Prostate gland (tissue), 2 donors: ENCODE measurements around the gene TCEAL8. TPM values are rescaled to one million over a fixed set of nuclear protein-coding genes. Genes with fewer than 3 reads are reported as not detected.
A peak's percentile ranks its signal among the peaks of the same experiment; 100 is the strongest.
"Not testable (repeated sequence)": the region's sequence is repeated elsewhere in the genome, so short reads cannot be mapped to it uniquely, and the experiment has no call there.

Experiments used
- DNase-seq: peaks from one replicate; pipeline ENCODE4 v3.0.0-alpha.2; 2019; ENCODE audit warnings: low spot score
- H3K27ac ChIP-seq, 2 donors: fragments of 200-600 bp; sonication (generic); 2 replicates each; pipeline ENCODE4 v1.5.1; 2017 to 2019
- H3K27me3 ChIP-seq: fragments of 200-600 bp; sonication (generic); replicated peaks from 2 replicates; pipeline ENCODE4 v1.5.1; 2019; ENCODE audit not compliant: insufficient read depth
- H3K36me3 ChIP-seq, 2 donors: fragments of 200-600 bp; sonication (generic); 1 replicate in 1 of 2; 2 replicates in 1 of 2; pipeline versions ENCODE4 v1.5.1 to v1.8.1; 2017 to 2019
- H3K4me1 ChIP-seq: fragments of 200-600 bp; sonication (generic); replicated peaks from 2 replicates; pipeline ENCODE4 v1.5.1; 2019
- H3K4me3 ChIP-seq, 2 donors: fragments of 200-600 bp; sonication (generic); 2 replicates each; pipeline ENCODE4 v1.5.1; 2017 to 2019
- H3K9me3 ChIP-seq: fragments of 200-600 bp; sonication (generic); 2 replicates; pipeline ENCODE4 v1.5.1; 2017
- POLR2A ChIP-seq: fragments of 450-650 bp; IDR thresholded peaks from one replicate; pipeline ENCODE4 v1.6.1; 2016; ENCODE audit warnings: antibody characterized with exemption, mild to moderate bottlenecking
- POLR2AphosphoS5 ChIP-seq: sonication (generic); formaldehyde crosslinking; IDR thresholded peaks from one replicate; pipeline ENCODE4 v1.6.1; 2017; ENCODE audit warnings: antibody characterized with exemption
- WGBS: methylation state at CpG from one replicate; pipeline ENCODE4 v1.1.5; 2018; 5-methylcytosine and 5-hydroxymethylcytosine counted together
- intact Hi-C: fragments of 100-400 bp; cut with DNase I; formaldehyde crosslinking; loops from one replicate; pipeline ENCODE4 v1.14.2; 2022
- total RNA-seq, 2 donors: library from RNA; depleted of rRNA; stranded (reverse); fragments of >200 nt; gene quantifications; one replicate each; pipeline ENCODE4 v1.1.0, GENCODE V29; 2016
- TF ChIP-seq, protein P1 (sequence below), 4 experiments: fragments of 200-600 bp in 2 of 4; fragments of 450-650 bp in 2 of 4; sonication (generic) in 2 of 4; IDR thresholded peaks; 1 replicate in 3 of 4; 2 replicates in 1 of 4; pipeline ENCODE4 v1.5.1; 2016 to 2019; ENCODE audit warnings: antibody characterized with exemption in 4 of 4, mild to moderate bottlenecking in 2 of 4, moderate library complexity in 2 of 4

Gene TCEAL8
- total RNA-seq, 2 donors from 2014 or later: 59.4 to 90.0 TPM

DNA sequence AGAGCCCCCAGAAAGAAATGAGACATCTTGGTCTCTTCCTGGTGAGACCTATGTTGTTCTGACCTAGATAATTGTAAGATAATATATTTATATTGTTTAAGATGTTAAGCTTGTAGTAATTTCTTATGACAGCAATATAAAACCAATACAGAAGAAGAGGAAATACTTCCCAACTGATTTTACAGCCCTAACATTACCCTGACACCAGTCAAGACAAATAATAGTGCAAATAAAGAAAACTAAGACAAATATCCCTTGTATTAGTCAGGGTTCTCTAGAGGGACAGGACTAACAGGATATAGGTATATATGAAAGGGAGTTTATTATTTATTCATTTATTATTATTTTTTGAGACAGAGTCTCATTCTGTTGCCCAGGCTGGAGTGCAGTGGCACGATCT lies 18.7 kb downstream of the TCEAL8 start:
- Histone ChIP-seq H3K4me3 (no peak overlapping the region), H3K36me3 (no peaks in the 10 kb centered on the region), H3K9me3 (no peaks in the 10 kb centered on the region), H3K27me3 (no peaks in the 10 kb centered on the region), H3K4me1 (no peaks in the 10 kb centered on the region), H3K27ac (no peak overlapping the region)
- TF ChIP-seq POLR2A (no peak), POLR2AphosphoS5 (no peak)
- TF ChIP-seq, protein P1, sequence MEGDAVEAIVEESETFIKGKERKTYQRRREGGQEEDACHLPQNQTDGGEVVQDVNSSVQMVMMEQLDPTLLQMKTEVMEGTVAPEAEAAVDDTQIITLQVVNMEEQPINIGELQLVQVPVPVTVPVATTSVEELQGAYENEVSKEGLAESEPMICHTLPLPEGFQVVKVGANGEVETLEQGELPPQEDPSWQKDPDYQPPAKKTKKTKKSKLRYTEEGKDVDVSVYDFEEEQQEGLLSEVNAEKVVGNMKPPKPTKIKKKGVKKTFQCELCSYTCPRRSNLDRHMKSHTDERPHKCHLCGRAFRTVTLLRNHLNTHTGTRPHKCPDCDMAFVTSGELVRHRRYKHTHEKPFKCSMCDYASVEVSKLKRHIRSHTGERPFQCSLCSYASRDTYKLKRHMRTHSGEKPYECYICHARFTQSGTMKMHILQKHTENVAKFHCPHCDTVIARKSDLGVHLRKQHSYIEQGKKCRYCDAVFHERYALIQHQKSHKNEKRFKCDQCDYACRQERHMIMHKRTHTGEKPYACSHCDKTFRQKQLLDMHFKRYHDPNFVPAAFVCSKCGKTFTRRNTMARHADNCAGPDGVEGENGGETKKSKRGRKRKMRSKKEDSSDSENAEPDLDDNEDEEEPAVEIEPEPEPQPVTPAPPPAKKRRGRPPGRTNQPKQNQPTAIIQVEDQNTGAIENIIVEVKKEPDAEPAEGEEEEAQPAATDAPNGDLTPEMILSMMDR (IDR thresholded peaks at IDR 0.05): no peak
- DNase-seq: no peak
- WGBS: 75% methylated on average over 1 of the region's 1 CpG
- intact Hi-C loops: no loop called here

DNA sequence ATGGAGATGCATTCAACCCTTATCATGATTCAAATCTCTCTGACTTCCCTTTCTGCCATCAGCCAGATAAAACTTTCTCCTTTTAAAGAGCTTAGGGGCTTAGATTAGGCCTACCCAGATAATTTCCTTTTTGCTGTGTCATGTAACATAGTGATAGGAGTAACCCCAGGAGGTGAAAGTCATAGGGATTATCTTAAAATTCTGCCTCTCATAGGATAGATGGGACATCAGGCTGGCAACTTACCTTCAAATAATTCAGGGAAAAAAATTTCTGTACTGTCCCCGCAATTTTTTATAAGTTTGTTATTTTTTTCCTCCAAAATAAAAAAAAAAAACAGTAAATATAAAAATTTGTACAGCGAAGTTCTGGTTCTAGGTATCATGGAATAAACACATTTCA lies 19.3 kb downstream of the TCEAL8 start:
- H3K36me3 ChIP-seq, DNase-seq, H3K27ac ChIP-seq, intact Hi-C loops, H3K4me1 ChIP-seq, H3K27me3 ChIP-seq, H3K9me3 ChIP-seq, H3K4me3 ChIP-seq: not testable (repeated sequence)
- WGBS: 85% methylated on average over 2 of the region's 2 CpGs

DNA sequence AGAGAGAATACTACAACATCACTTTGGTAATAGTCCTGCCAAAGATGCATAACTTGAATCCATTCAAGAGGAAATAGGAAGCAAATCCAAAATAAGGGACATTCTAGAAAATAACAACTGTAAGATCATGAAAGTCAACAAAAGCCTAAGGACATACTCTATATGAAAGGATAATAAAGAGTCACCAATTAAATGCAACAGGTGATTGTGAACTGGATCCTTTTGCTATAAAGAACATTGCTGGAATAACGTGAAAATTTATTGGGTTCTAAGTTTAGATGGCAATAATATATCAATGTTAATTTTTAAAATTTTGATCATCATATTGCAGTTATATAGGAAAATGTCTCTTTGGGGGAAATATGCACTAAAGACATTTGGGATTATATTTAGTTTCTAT lies 20.1 kb downstream of the TCEAL8 start:
- H3K27me3 ChIP-seq: no peaks in the 10 kb centered on the region
- DNase-seq: no peak
- H3K27ac ChIP-seq: no peak overlapping the region
- intact Hi-C loops: no loop called here
- no peaks in the 10 kb centered on the region for H3K9me3 ChIP-seq
- WGBS: 50% methylated on average over 1 of the region's 1 CpG
- TF ChIP-seq, protein P1 (IDR thresholded peaks at IDR 0.05): no peak
- no peak for TF ChIP-seq POLR2A
- H3K4me3 ChIP-seq: no peak overlapping the region
- no peaks in the 10 kb centered on the region for H3K36me3 ChIP-seq
- H3K4me1 ChIP-seq: no peaks in the 10 kb centered on the region

GRCh38 chrX:103233263-103233662 lies 21.7 kb downstream of the TCEAL8 start:
- Histone ChIP-seq H3K4me1 (no peaks in the 10 kb centered on the region), H3K27ac (no peak overlapping the region), H3K4me3 (no peak overlapping the region), H3K9me3 (no peaks in the 10 kb centered on the region), H3K36me3 (no peaks in the 10 kb centered on the region), H3K27me3 (no peaks in the 10 kb centered on the region)
- intact Hi-C loops: no loop called here
- no peak for TF ChIP-seq POLR2AphosphoS5
- no peak for TF ChIP-seq POLR2A
- TF ChIP-seq, protein P1 (IDR thresholded peaks at IDR 0.05): no peak
- DNase-seq: no peak
- 53% methylated on average over 2 of the region's 2 CpGs for WGBS

DNA sequence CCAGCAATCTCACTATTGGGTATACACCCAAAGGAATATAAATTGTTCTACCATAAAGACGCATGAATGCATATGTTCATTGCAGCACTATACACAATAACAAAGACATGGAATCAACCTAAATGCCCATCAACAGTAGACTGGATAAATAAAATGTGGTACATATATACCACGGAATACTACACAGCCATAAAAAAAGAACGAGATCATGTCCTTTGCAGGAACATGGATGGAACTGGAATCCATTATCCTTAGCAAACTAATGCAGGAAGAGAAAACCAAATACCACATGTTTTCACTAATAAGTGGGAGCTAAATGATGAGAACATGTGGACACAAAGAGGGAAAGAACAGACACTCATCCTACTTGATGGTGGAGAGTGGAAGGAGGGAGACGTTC lies 29.0 kb downstream of the TCEAL8 start:
- DNase-seq, H3K27ac ChIP-seq, H3K9me3 ChIP-seq, H3K4me1 ChIP-seq, H3K27me3 ChIP-seq, intact Hi-C loops, H3K36me3 ChIP-seq, H3K4me3 ChIP-seq: not testable (repeated sequence)
- 92% methylated on average over 4 of the region's 4 CpGs for WGBS

GRCh38 chrX:103220511-103221323 lies 34.2 kb downstream of the TCEAL8 start:
- Histone ChIP-seq H3K9me3 (no peaks in the 10 kb centered on the region), H3K4me1 (no peaks in the 10 kb centered on the region), H3K27ac (no peak overlapping the region), H3K27me3 (no peaks in the 10 kb centered on the region), H3K36me3 (no peaks in the 10 kb centered on the region), H3K4me3 (peak overlapping the region in 1 of 2 donors; percentile 1)
- DNase-seq: no peak
- no peak for TF ChIP-seq POLR2AphosphoS5
- TF ChIP-seq POLR2A: no peak
- TF ChIP-seq, protein P1 (IDR thresholded peaks at IDR 0.05): no peak
- WGBS: 42% methylated on average over 18 of the region's 39 CpGs
- intact Hi-C loops: no loop called here
